Gastrocnemius medialis (tissue), 4 donors: ENCODE results near the gene STPG1.

Experiments used
- CTCF ChIP-seq, 5 experiments: fragments of 450-650 bp in 3 of 5; fragments of 200-600 bp in 2 of 5; sonication (generic) in 2 of 5; IDR thresholded peaks in 4 of 5; conservative IDR thresholded peaks in 1 of 5; 1 replicate in 4 of 5; 2 replicates in 1 of 5; pipeline ENCODE4 v1.5.1; 2016 to 2019; ENCODE audit warnings: antibody characterized with exemption in 5 of 5, mild to moderate bottlenecking in 3 of 5, moderate library complexity in 3 of 5
- POLR2A ChIP-seq, 2 donors: fragments of 450-650 bp; IDR thresholded peaks; one replicate each; pipeline ENCODE4 v1.6.1; 2017; ENCODE audit warnings: antibody characterized with exemption in 2 of 2, mild to moderate bottlenecking in 2 of 2, moderate library complexity in 2 of 2

- no peak for TF ChIP-seq CTCF (IDR thresholded peaks at IDR 0.05 in 4 of 5, conservative IDR thresholded peaks at IDR 0.05 in 1 of 5)
- no peak for TF ChIP-seq POLR2A (IDR thresholded peaks at IDR 0.05)
These were observed 84.3 kb downstream of the STPG1 start for GRCh38 chr1:24329331-24329730.
